Immature natural killer cell (primary cell): ENCODE results near the gene CHRNA4. TPM values are rescaled to one million over a fixed set of nuclear protein-coding genes. Genes with fewer than 3 reads are reported as not detected.

ENCODE experiments used
- DNase-seq, 3 donors: peaks; one replicate each; pipeline ENCODE4 v3.0.0; 2022; ENCODE audit warnings: mixed read lengths in 1 of 3
- H3K27ac Mint-ChIP-seq, 6 donors: one replicate each; pipeline ENCODE4 v1.8.0; 2020; ENCODE audit warnings: mixed read lengths in 6 of 6, mild to moderate bottlenecking in 5 of 6, inconsistent platforms in 4 of 6, moderate library complexity in 3 of 6
- H3K27me3 Mint-ChIP-seq, 3 donors: one replicate each; pipeline ENCODE4 v1.8.0; 2020 to 2021; ENCODE audit warnings: low read depth in 3 of 3, mild to moderate bottlenecking in 3 of 3, mixed read lengths in 3 of 3, moderate library complexity in 3 of 3, inconsistent platforms in 1 of 3
- H3K36me3 Mint-ChIP-seq, 3 donors: one replicate each; pipeline ENCODE4 v1.8.0; 2020; ENCODE audit warnings: mixed read lengths in 3 of 3, inconsistent platforms in 2 of 3, mild to moderate bottlenecking in 2 of 3
- H3K4me1 Mint-ChIP-seq, 2 donors: one replicate each; pipeline ENCODE4 v1.8.0; 2020; ENCODE audit warnings: inconsistent platforms in 2 of 2, mild to moderate bottlenecking in 2 of 2, mixed read lengths in 2 of 2, moderate library complexity in 1 of 2
- H3K4me3 Mint-ChIP-seq, 5 donors: one replicate each; pipeline ENCODE4 v1.8.0; 2020; ENCODE audit warnings: mild to moderate bottlenecking in 5 of 5, mixed read lengths in 5 of 5, inconsistent platforms in 3 of 5, moderate library complexity in 3 of 5
- H3K9me3 Mint-ChIP-seq, 6 donors: one replicate each; pipeline ENCODE4 v1.8.0; 2020; ENCODE audit warnings: mild to moderate bottlenecking in 6 of 6, mixed read lengths in 6 of 6, inconsistent platforms in 4 of 6, moderate library complexity in 3 of 6
- polyA plus RNA-seq, 3 donors: library from polyadenylated mRNA; unstranded; fragments of 300-500 nt; fragmentation: Illumina TruSeq; gene quantifications; one replicate each; pipeline ENCODE4 v1.2.3, GENCODE V29; 2021

CHRNA4 gene
- polyA plus RNA-seq, 3 donors from 2014 or later: not detected

GRCh38 chr20:63402181-63402859, 41.2 kb upstream of the CHRNA4 start:
- no peaks in the 10 kb centered on the region for H3K9me3 Mint-ChIP-seq
- no peak overlapping the region for H3K27ac Mint-ChIP-seq
- H3K36me3 Mint-ChIP-seq: no peaks in the 10 kb centered on the region
- H3K4me1 Mint-ChIP-seq: no peaks in the 10 kb centered on the region
- H3K4me3 Mint-ChIP-seq: no peak overlapping the region
- H3K27me3 Mint-ChIP-seq: peaks cover 0 to 2% (median 0%) of the 10 kb centered on the region in 3 donors
- DNase-seq: no peak

- H3K27me3 Mint-ChIP-seq: peaks cover 0 to 2% (median 0%) of the 10 kb centered on the region in 3 donors
- no peak for DNase-seq
- no peak overlapping the region for H3K27ac Mint-ChIP-seq
- H3K36me3 Mint-ChIP-seq: no peaks in the 10 kb centered on the region
- H3K4me1 Mint-ChIP-seq: no peaks in the 10 kb centered on the region
- H3K4me3 Mint-ChIP-seq: no peak overlapping the region
- H3K9me3 Mint-ChIP-seq: no peaks in the 10 kb centered on the region
Measured at GRCh38 chr20:63401384-63402110, 40.4 kb upstream of the CHRNA4 start.

- Mint-ChIP-seq H3K27me3 (peaks cover 0 to 2% (median 0%) of the 10 kb centered on the region in 3 donors), H3K27ac (no peak overlapping the region), H3K9me3 (no peaks in the 10 kb centered on the region), H3K4me1 (no peaks in the 10 kb centered on the region), H3K36me3 (no peaks in the 10 kb centered on the region), H3K4me3 (no peak overlapping the region)
- no peak for DNase-seq
Measured at GRCh38 chr20:63400486-63401210, 39.5 kb upstream of the CHRNA4 start.

- no peak for DNase-seq
- Mint-ChIP-seq H3K4me3 (no peak overlapping the region), H3K4me1 (no peaks in the 10 kb centered on the region), H3K36me3 (no peaks in the 10 kb centered on the region), H3K9me3 (no peaks in the 10 kb centered on the region), H3K27me3 (peaks cover 0 to 2% (median 0%) of the 10 kb centered on the region in 3 donors), H3K27ac (no peak overlapping the region)
Measured at GRCh38 chr20:63399596-63400375, 38.6 kb upstream of the CHRNA4 start.

GRCh38 chr20:63398744-63399514, 37.8 kb upstream of the CHRNA4 start:
- H3K4me3 Mint-ChIP-seq: no peak overlapping the region
- H3K4me1 Mint-ChIP-seq: no peaks in the 10 kb centered on the region
- no peaks in the 10 kb centered on the region for H3K9me3 Mint-ChIP-seq
- DNase-seq: no peak
- H3K27ac Mint-ChIP-seq: no peak overlapping the region
- H3K36me3 Mint-ChIP-seq: no peaks in the 10 kb centered on the region
- H3K27me3 Mint-ChIP-seq: peaks cover 0 to 2% (median 0%) of the 10 kb centered on the region in 3 donors

- no peaks in the 10 kb centered on the region for H3K36me3 Mint-ChIP-seq
- no peak for DNase-seq
- no peaks in the 10 kb centered on the region for H3K4me1 Mint-ChIP-seq
- H3K27me3 Mint-ChIP-seq: peaks cover 0 to 2% (median 0%) of the 10 kb centered on the region in 3 donors
- no peak overlapping the region for H3K4me3 Mint-ChIP-seq
- H3K9me3 Mint-ChIP-seq: no peaks in the 10 kb centered on the region
- no peak overlapping the region for H3K27ac Mint-ChIP-seq
Measured at GRCh38 chr20:63397946-63398450, 36.8 kb upstream of the CHRNA4 start.

- Mint-ChIP-seq H3K36me3 (no peaks in the 10 kb centered on the region), H3K27ac (no peak overlapping the region), H3K27me3 (peaks cover 0 to 2% (median 0%) of the 10 kb centered on the region in 3 donors), H3K4me1 (no peaks in the 10 kb centered on the region), H3K4me3 (no peak overlapping the region), H3K9me3 (no peaks in the 10 kb centered on the region)
- no peak for DNase-seq
Measured at GRCh38 chr20:63397155-63397843, 36.1 kb upstream of the CHRNA4 start.

GRCh38 chr20:63396300-63396699, 35.2 kb upstream of the CHRNA4 start:
- Mint-ChIP-seq H3K27me3 (peaks cover 0 to 2% (median 0%) of the 10 kb centered on the region in 3 donors), H3K9me3 (no peaks in the 10 kb centered on the region), H3K36me3 (no peaks in the 10 kb centered on the region), H3K27ac (no peak overlapping the region), H3K4me3 (no peak overlapping the region), H3K4me1 (no peaks in the 10 kb centered on the region)
- no peak for DNase-seq

GRCh38 chr20:63395723-63396122, 34.6 kb upstream of the CHRNA4 start:
- no peaks in the 10 kb centered on the region for H3K9me3 Mint-ChIP-seq
- H3K27me3 Mint-ChIP-seq: peaks cover 0 to 2% (median 0%) of the 10 kb centered on the region in 3 donors
- no peak overlapping the region for H3K27ac Mint-ChIP-seq
- no peak for DNase-seq
- H3K4me1 Mint-ChIP-seq: no peaks in the 10 kb centered on the region
- H3K36me3 Mint-ChIP-seq: no peaks in the 10 kb centered on the region
- no peak overlapping the region for H3K4me3 Mint-ChIP-seq

GRCh38 chr20:63394920-63395455, 33.8 kb upstream of the CHRNA4 start:
- no peak for DNase-seq

GRCh38 chr20:63394069-63394919, 33.1 kb upstream of the CHRNA4 start:
- Mint-ChIP-seq H3K4me3 (no peak overlapping the region), H3K27ac (no peak overlapping the region), H3K4me1 (no peaks in the 10 kb centered on the region), H3K9me3 (no peaks in the 10 kb centered on the region), H3K36me3 (no peaks in the 10 kb centered on the region), H3K27me3 (no peaks in the 10 kb centered on the region)
- no peak for DNase-seq

More at GRCh38 chr20:63394920-63395455, 33.8 kb upstream of the CHRNA4 start:
- no peak overlapping the region for H3K4me3 Mint-ChIP-seq
- H3K9me3 Mint-ChIP-seq: no peaks in the 10 kb centered on the region
- H3K36me3 Mint-ChIP-seq: no peaks in the 10 kb centered on the region
- H3K27me3 Mint-ChIP-seq: peaks cover 0 to 2% (median 0%) of the 10 kb centered on the region in 3 donors
- H3K4me1 Mint-ChIP-seq: no peaks in the 10 kb centered on the region
- no peak overlapping the region for H3K27ac Mint-ChIP-seq
